Thyroid gland (tissue), 4 donors: ENCODE results near the gene GAS2. TPM values are rescaled to one million over a fixed set of nuclear protein-coding genes. Genes with fewer than 3 reads are reported as not detected.

Experiments used
- DNase-seq, 2 donors: peaks; one replicate each; pipeline ENCODE4 v3.0.0-alpha.2; 2019
- H3K27ac ChIP-seq, 3 donors: fragments of 200-600 bp; sonication (generic); 1 replicate in 2 of 3; 2 replicates in 1 of 3; pipeline ENCODE4 v1.5.1; 2016 to 2019; ENCODE audit warnings: mild to moderate bottlenecking in 1 of 3, moderate library complexity in 1 of 3
- H3K27me3 ChIP-seq: fragments of 200-600 bp; sonication (generic); one replicate; pipeline ENCODE4 v1.5.1; 2019
- H3K36me3 ChIP-seq, 2 donors: fragments of 200-600 bp; sonication (generic); one replicate each; pipeline ENCODE4 v1.5.1; 2016 to 2019
- H3K4me1 ChIP-seq, 2 donors: fragments of 200-600 bp; sonication (generic); one replicate each; pipeline ENCODE4 v1.5.1; 2017 to 2019
- H3K4me3 ChIP-seq, 3 donors: fragments of 200-600 bp; sonication (generic); replicated peaks in 1 of 3; 1 replicate in 2 of 3; 2 replicates in 1 of 3; pipeline ENCODE4 v1.5.1; 2016; ENCODE audit warnings: mild to moderate bottlenecking in 1 of 3
- H3K9me3 ChIP-seq: fragments of 200-600 bp; sonication (generic); one replicate; pipeline ENCODE4 v1.5.1; 2017
- CTCF ChIP-seq, 6 experiments: fragments of 200-600 bp in 3 of 6; fragments of 450-650 bp in 3 of 6; sonication (generic) in 3 of 6; IDR thresholded peaks; one replicate each; pipeline ENCODE4 v1.5.1; 2016 to 2019; ENCODE audit warnings: antibody characterized with exemption in 6 of 6, mild to moderate bottlenecking in 2 of 6, inconsistent platforms in 1 of 6, moderate library complexity in 1 of 6
- POLR2A ChIP-seq, 2 donors: fragments of 450-650 bp; IDR thresholded peaks; one replicate each; pipeline ENCODE4 v1.6.1; 2017; ENCODE audit warnings: antibody characterized with exemption in 2 of 2, mild to moderate bottlenecking in 2 of 2, moderate library complexity in 1 of 2
- WGBS, 2 donors: methylation state at CpG; one replicate each; pipeline ENCODE4 v1.1.5; 2017; 5-methylcytosine and 5-hydroxymethylcytosine counted together
- intact Hi-C: fragments of 100-400 bp; cut with DNase I; formaldehyde crosslinking; loops from one replicate; pipeline ENCODE4 v1.15.1; 2023
- total RNA-seq, 4 donors: library from RNA; depleted of rRNA; stranded (reverse); fragments of >200 nt; gene quantifications; one replicate each; pipeline ENCODE4 v1.2.3, GENCODE V29; 2016

Gene GAS2
- total RNA-seq = 10 to 100 TPM in 1 of 4 donors, 1 to 10 TPM in 2, not detected in 1; 2.3 to 10.2 (median 4.9) TPM

DNA sequence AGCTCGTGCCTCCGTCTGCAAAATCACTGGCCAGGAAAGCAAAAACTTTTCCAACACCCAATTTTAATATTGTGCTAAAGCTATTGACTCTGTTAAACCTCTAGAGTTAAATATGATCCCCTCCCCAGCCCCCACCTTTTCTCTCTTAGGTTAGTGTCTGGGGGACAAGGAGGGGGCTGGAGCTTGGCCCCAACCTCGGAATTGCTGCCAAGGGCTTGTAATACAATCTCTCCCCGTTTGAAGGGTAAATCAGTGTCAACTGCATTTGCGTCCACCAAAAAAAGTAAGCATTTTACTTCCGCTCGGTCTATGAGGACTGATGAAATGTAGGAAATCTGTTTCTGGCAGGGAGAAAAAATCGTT lies at the start of gene GAS2:
GAS2 (plus strand) TSS at position 287 of the 363 bp plus-strand sequence. CDS start 8,259 bp downstream, outside the sequence.
- H3K27me3 ChIP-seq = no peaks in the 10 kb centered on the region
- H3K4me1 ChIP-seq = peaks cover 0 to 14% of the 10 kb centered on the region in 2 donors
- H3K36me3 ChIP-seq = no peaks in the 10 kb centered on the region
- no peaks in the 10 kb centered on the region for H3K9me3 ChIP-seq
- TF ChIP-seq CTCF (IDR thresholded peaks at IDR 0.05) (no peak), POLR2A (IDR thresholded peaks at IDR 0.05) (no peak)
- no peak for DNase-seq
- WGBS, 2 donors = 5 to 6% methylated on average over 8 of the region's 8 CpGs
- H3K4me3 ChIP-seq = peak within 1 kb of the TSS in 1 of 3 donors; percentile 15
- intact Hi-C loops = no loop called here
- H3K27ac ChIP-seq = no peak within 1 kb of the TSS

DNA sequence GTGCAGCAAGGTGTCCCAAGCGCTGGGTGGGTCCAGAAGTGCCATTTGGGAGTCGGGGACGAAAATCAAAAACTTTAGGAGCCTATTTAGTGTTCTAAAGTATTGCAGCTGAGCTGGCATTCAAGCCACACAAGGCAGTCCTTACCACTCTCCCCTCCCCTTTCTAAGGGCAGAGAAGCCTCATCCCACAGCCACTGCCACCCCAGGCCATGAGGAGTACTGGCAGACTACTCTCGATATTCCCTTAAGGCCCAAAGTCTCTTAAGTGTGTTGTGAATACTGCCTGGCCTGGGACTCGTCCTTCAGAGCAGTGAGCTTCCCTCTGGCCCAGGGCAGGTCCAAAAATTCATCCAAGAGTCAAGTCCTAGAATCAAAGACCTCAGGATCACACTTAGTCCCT lies 48.5 kb upstream of the GAS2 start:
- WGBS, 2 donors = 89 to 90% methylated on average over 5 of the region's 5 CpGs

DNA sequence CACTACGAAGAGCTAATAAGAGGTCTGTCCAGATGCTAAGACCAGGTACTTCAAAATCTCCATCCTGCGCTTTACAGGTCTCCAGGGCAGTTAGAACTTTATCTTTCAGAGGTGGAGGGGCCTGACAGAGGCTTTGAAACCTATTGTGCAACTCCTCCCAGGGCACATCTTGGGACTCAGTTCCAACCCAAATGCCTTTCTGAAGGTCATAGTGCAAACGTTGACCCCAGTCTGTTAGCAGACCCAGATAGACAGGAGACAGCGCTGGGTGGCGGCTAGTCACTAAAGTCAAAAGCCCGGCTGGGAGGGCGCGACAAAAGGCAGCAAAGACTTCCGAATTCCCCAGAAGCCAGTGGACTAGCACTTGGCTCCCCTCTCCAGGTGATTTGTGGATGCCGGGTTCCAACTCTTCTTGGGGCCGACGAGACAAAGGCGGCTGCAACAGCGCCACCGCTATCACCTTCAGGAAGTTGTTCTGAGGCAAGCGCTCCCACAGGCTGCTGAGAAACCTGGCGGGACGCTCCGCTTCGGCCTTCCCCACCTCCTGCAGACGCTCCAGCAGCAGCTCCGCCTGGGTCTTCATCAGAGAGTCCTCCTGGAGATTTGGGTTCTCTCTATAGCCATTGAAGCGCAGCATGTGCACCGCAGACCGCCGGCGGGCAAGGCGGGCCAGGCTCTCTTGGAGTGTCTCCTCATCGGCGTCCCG lies 41.5 kb upstream of the GAS2 start:
- Histone ChIP-seq H3K27me3 (no peaks in the 10 kb centered on the region), H3K4me1 (peaks cover 10 to 15% of the 10 kb centered on the region in 2 donors), H3K4me3 (peak overlapping the region; percentile 57 to 66 (median 63)), H3K27ac (peak overlapping the region; percentile 83 to 88 (median 85)), H3K36me3 (no peaks in the 10 kb centered on the region), H3K9me3 (no peaks in the 10 kb centered on the region)
- WGBS, 2 donors = 5 to 6% methylated on average over 17 to 18 of the region's 31 CpGs
- intact Hi-C loops = loop anchor here (10.0 kb wide), 1 partner anchor 200 kb away; the partner anchor contains the start of gene SVIP
- TF ChIP-seq POLR2A (IDR thresholded peaks at IDR 0.05) (no peak), CTCF (IDR thresholded peaks at IDR 0.05) (peak in 4 of 6 experiments; percentile 15 to 38 (median 25))
- DNase-seq = peak; percentile 71 to 77

More for the DNA sequence above, 48.5 kb upstream of the GAS2 start:
- Histone ChIP-seq H3K4me1 (no peaks in the 10 kb centered on the region), H3K27me3 (no peaks in the 10 kb centered on the region), H3K9me3 (no peaks in the 10 kb centered on the region), H3K36me3 (no peaks in the 10 kb centered on the region), H3K27ac (no peak overlapping the region), H3K4me3 (no peak overlapping the region)
- intact Hi-C loops = no loop called here
- no peak for TF ChIP-seq POLR2A (IDR thresholded peaks at IDR 0.05)
- no peak for TF ChIP-seq CTCF (IDR thresholded peaks at IDR 0.05)
- no peak for DNase-seq

DNA sequence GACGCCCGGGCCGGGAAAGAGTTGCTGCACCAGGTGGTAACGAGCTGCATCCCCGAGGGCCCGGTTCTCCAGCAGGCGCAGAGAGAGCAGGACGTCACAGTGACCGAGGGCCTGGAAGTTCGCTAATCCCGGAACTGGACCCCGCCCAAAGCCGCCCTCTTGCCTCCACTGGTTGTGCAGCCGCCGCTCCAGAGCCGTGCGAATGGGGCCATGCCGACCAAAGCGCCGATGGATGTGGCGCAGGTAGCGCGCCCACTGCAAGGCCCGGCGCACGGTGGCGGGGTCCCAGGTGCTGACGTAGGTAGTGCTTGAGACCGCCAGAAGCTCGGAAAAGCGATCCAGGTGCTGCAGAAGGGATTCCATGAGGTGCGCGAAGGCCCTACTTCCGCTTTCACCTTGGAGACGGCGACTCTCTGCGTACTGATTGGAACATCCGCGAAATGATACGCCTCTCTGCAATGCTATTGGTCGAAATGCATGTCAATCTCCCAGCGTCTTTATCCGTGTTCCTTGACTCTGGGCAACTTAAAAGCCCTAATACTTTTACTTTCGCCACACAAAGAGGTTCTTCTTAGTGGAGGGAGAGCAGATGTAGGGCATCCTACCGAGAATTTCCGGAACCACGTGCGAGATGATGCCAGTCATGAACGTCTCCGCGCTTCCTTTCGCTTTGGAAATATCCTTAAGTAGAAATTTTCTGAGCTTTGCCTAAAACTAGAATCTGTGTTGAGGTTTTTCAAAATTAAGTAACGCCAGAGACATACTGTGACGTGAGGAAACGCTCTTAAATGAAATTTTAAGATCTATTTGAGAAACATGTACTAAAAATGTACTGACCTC lies 40.7 kb upstream of the GAS2 start, which contains the start of gene FANCF:
FANCF (minus strand) TSS at position 376 of the 840 bp plus-strand sequence; CDS start at position 363, 13 bp downstream.
- Histone ChIP-seq H3K27ac (peak within 1 kb of the TSS; percentile 83 to 88 (median 85)), H3K4me1 (peaks cover 10 to 15% of the 10 kb centered on the region in 2 donors), H3K9me3 (no peaks in the 10 kb centered on the region), H3K4me3 (peak within 1 kb of the TSS; percentile 57 to 66 (median 63)), H3K36me3 (no peaks in the 10 kb centered on the region), H3K27me3 (no peaks in the 10 kb centered on the region)
- WGBS, 2 donors = 1 to 2% methylated on average over 28 to 31 of the region's 55 CpGs
- intact Hi-C loops = loop anchor here (10.0 kb wide), 1 partner anchor 199 kb away; the partner anchor contains the start of gene SVIP
- TF ChIP-seq CTCF (IDR thresholded peaks at IDR 0.05) (peak in 2 of 6 experiments; percentile 3 to 6), POLR2A (IDR thresholded peaks at IDR 0.05) (peak in 1 of 2 donors; percentile 60)
- DNase-seq = peak; percentile 93 to 94
